ENCODE data around the gene PIAS2. TPM values are rescaled to one million over a fixed set of nuclear protein-coding genes. Genes with fewer than 3 reads are reported as not detected.
A peak's percentile ranks its signal among the peaks of the same experiment; 100 is the strongest.

PIAS2 gene
- total and polyA plus RNA-seq, 2 of the 13 experiments (the other 11 are each of a cell fraction or from before 2014, with no cell fraction given), result 12.2 to 12.7 TPM

GRCh38 chr18:46917108-46917802, at the start of gene PIAS2, which contains the start of gene KATNAL2 (continued):
- TF ChIP-seq JDP2 (CRISPR knock-in tag; IDR thresholded peaks at IDR 0.05; ENCODE audit: borderline replicate concordance), result no peak
- TF ChIP-seq IKZF4 (CRISPR knock-in tag; IDR thresholded peaks at IDR 0.05; ENCODE audit: borderline replicate concordance, low read depth, not compliant biosample characterization), result no peak
- no peak for TF ChIP-seq ZBTB7A (CRISPR knock-in tag; IDR thresholded peaks at IDR 0.05)
- TF ChIP-seq ZNF430 (CRISPR knock-in tag; IDR thresholded peaks at IDR 0.05), result no peak
- TF ChIP-seq SATB2 (CRISPR knock-in tag; IDR thresholded peaks at IDR 0.05), result no peak
- TF ChIP-seq ZSCAN30 (CRISPR knock-in tag; IDR thresholded peaks at IDR 0.05), result no peak
- TF ChIP-seq KDM5A (IDR thresholded peaks at IDR 0.05; ENCODE audit: borderline replicate concordance, low read length), result no peak
- TF ChIP-seq MED13 (CRISPR knock-in tag; IDR thresholded peaks at IDR 0.05), result no peak
- peak; percentile 47 to 80; a peak in 3 of 4 replicates for TF ChIP-seq POLR2A (IDR thresholded peaks at IDR 0.05; ENCODE audit: insufficient read depth in 1 of 2, low read depth in 2 of 2, low read length in 2 of 2)
- TF ChIP-seq, protein P1, sequence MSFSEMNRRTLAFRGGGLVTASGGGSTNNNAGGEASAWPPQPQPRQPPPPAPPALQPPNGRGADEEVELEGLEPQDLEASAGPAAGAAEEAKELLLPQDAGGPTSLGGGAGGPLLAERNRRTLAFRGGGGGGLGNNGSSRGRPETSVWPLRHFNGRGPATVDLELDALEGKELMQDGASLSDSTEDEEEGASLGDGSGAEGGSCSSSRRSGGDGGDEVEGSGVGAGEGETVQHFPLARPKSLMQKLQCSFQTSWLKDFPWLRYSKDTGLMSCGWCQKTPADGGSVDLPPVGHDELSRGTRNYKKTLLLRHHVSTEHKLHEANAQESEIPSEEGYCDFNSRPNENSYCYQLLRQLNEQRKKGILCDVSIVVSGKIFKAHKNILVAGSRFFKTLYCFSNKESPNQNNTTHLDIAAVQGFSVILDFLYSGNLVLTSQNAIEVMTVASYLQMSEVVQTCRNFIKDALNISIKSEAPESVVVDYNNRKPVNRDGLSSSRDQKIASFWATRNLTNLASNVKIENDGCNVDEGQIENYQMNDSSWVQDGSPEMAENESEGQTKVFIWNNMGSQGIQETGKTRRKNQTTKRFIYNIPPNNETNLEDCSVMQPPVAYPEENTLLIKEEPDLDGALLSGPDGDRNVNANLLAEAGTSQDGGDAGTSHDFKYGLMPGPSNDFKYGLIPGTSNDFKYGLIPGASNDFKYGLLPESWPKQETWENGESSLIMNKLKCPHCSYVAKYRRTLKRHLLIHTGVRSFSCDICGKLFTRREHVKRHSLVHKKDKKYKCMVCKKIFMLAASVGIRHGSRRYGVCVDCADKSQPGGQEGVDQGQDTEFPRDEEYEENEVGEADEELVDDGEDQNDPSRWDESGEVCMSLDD (CRISPR knock-in tag; IDR thresholded peaks at IDR 0.05; ENCODE audit: borderline replicate concordance), result no peak
- TF ChIP-seq SNAPC4 (CRISPR knock-in tag; IDR thresholded peaks at IDR 0.05), result no peak
- TF ChIP-seq, protein P2, sequence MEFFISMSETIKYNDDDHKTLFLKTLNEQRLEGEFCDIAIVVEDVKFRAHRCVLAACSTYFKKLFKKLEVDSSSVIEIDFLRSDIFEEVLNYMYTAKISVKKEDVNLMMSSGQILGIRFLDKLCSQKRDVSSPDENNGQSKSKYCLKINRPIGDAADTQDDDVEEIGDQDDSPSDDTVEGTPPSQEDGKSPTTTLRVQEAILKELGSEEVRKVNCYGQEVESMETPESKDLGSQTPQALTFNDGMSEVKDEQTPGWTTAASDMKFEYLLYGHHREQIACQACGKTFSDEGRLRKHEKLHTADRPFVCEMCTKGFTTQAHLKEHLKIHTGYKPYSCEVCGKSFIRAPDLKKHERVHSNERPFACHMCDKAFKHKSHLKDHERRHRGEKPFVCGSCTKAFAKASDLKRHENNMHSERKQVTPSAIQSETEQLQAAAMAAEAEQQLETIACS (CRISPR knock-in tag; IDR thresholded peaks at IDR 0.05), result 0 out of 2 replicates have a peak, but pooled peaks have one; percentile 24
- TF ChIP-seq SKIL (CRISPR knock-in tag; IDR thresholded peaks at IDR 0.05; ENCODE audit: borderline replicate concordance), result no peak
- TF ChIP-seq CHCHD3 (CRISPR knock-in tag; IDR thresholded peaks at IDR 0.05), result peak; percentile 66; the same call in 1 of the 2 replicates
- TF ChIP-seq NFE2L2 (IDR thresholded peaks at IDR 0.05; ENCODE audit: low read length), result no peak
- TF ChIP-seq, protein P3, sequence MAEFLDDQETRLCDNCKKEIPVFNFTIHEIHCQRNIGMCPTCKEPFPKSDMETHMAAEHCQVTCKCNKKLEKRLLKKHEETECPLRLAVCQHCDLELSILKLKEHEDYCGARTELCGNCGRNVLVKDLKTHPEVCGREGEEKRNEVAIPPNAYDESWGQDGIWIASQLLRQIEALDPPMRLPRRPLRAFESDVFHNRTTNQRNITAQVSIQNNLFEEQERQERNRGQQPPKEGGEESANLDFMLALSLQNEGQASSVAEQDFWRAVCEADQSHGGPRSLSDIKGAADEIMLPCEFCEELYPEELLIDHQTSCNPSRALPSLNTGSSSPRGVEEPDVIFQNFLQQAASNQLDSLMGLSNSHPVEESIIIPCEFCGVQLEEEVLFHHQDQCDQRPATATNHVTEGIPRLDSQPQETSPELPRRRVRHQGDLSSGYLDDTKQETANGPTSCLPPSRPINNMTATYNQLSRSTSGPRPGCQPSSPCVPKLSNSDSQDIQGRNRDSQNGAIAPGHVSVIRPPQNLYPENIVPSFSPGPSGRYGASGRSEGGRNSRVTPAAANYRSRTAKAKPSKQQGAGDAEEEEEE (CRISPR knock-in tag; IDR thresholded peaks at IDR 0.05; ENCODE audit: borderline replicate concordance), result no peak
